Neural progenitor cell (in vitro differentiated cells): Measurements from ENCODE around the gene MAPKAPK3.

Source experiments
- EZH2 ChIP-seq: fragments of 200-600 bp; sonication (generic); IDR thresholded peaks from 2 replicates; pipeline ENCODE4 v1.6.1; 2017; ENCODE audit warnings: antibody characterized with exemption, mild to moderate bottlenecking, moderate library complexity
- TF ChIP-seq, protein P1 (sequence below): fragments of 200-600 bp; sonication (generic); IDR thresholded peaks from 2 replicates; pipeline ENCODE4 v1.5.1; 2017; ENCODE audit warnings: antibody characterized with exemption, mild to moderate bottlenecking

DNA sequence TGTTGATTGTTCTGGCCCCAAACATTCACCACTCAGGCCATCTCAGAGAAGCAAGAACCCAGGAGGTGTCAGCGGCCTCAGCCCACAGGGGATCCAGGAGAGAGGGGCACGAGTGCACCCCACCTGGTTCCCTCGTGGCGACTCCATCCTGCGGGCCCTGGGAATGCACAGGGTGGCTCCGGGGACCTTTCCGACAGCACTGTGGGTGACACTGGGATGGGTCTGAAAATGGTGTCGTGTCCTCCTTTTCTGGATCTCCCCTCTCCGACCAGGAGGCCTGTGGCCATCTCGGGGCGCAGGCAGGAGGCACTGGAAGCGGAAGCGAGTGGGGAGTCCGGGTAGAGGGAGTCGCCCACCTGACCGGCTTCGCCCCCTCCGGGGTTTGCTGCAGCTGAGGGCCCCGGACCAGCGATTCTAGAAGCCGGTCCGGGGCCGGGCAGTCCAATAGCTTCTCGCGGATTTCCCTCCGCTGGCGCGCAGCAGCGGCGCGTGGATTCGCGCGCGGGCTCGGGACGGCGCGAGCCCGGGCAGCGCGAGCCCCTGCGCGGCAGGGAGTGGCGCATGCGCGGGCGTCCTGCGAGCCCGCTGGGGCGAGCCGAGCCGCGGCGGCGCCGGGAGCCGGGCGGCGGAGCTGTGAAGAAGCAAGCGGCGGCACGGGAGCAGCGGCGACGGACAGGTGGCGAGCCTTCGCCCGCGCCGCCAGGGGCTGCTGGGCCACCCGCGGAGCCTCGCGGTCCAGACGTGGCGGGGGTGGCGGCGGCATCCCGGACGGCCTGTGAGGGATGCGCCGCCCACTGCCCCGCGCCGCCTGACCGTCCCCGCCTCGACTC is 57.6 kb downstream of the MAPKAPK3 start, which contains the start of gene DOCK3:
- TF ChIP-seq, protein P1, sequence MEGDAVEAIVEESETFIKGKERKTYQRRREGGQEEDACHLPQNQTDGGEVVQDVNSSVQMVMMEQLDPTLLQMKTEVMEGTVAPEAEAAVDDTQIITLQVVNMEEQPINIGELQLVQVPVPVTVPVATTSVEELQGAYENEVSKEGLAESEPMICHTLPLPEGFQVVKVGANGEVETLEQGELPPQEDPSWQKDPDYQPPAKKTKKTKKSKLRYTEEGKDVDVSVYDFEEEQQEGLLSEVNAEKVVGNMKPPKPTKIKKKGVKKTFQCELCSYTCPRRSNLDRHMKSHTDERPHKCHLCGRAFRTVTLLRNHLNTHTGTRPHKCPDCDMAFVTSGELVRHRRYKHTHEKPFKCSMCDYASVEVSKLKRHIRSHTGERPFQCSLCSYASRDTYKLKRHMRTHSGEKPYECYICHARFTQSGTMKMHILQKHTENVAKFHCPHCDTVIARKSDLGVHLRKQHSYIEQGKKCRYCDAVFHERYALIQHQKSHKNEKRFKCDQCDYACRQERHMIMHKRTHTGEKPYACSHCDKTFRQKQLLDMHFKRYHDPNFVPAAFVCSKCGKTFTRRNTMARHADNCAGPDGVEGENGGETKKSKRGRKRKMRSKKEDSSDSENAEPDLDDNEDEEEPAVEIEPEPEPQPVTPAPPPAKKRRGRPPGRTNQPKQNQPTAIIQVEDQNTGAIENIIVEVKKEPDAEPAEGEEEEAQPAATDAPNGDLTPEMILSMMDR: no peak
- TF ChIP-seq EZH2: no peak
